Pancreas (tissue), 10 donors: ENCODE data around the gene LRRN2. TPM values are rescaled to one million over a fixed set of nuclear protein-coding genes. Genes with fewer than 3 reads are reported as not detected.

Experiments used
- ATAC-seq, 4 donors: fragments of 200-7000 bp; cut with Tn5 transposase; one replicate each; pipeline versions ENCODE4 v1.8.0 to v1.9.1; 2020; ENCODE audit warnings: mild to moderate bottlenecking in 4 of 4, moderate library complexity in 4 of 4
- DNase-seq, 6 donors: peaks; one replicate each; pipeline ENCODE4 v3.0.0-alpha.2; 2020
- FAIRE-seq: peaks from 2 replicates; lab custom pipeline; 2012; peaks lifted over from hg19 to GRCh38; lab: Jason Lieb, UNC
- H3K27ac ChIP-seq, 4 donors: fragments of 200-600 bp; sonication (generic); 1 replicate in 3 of 4; 2 replicates in 1 of 4; pipeline versions ENCODE4 v1.5.0 to v1.8.0; 2020
- H3K27me3 ChIP-seq, 4 donors: fragments of 200-600 bp; one replicate each; pipeline ENCODE4 v1.8.0; 2021
- H3K36me3 ChIP-seq, 3 donors: fragments of 200-600 bp; sonication (generic) in 1 of 3; one replicate each; pipeline versions ENCODE4 v1.5.0 to v1.8.0; 2020 to 2021
- H3K4me1 ChIP-seq, 3 donors: fragments of 200-600 bp; one replicate each; pipeline ENCODE4 v1.8.0; 2021
- H3K4me3 ChIP-seq, 4 donors: fragments of 200-600 bp; sonication (generic) in 2 of 4; one replicate each; pipeline versions ENCODE4 v1.5.0 to v1.8.0; 2020 to 2021
- H3K9me3 ChIP-seq, 4 donors: fragments of 200-600 bp; one replicate each; pipeline ENCODE4 v1.8.0; 2021
- CTCF ChIP-seq, 4 donors: fragments of 200-600 bp; sonication (generic) in 3 of 4; IDR thresholded peaks; one replicate each; pipeline versions ENCODE4 v1.5.0 to v1.8.0; 2021; ENCODE audit warnings: antibody characterized with exemption in 4 of 4
- WGBS, 2 donors: extraction: QIAGEN DNeasy Blood & Tissue Kit; methylation state at CpG; one replicate each; pipeline ENCODE4 v1.1.7; 2013; 5-methylcytosine and 5-hydroxymethylcytosine counted together
- intact Hi-C, 3 donors: fragments of 100-400 bp; cut with DNase I; formaldehyde crosslinking; loops; one replicate each; pipeline versions ENCODE4 v1.11.1 to v1.14.2; 2022
- polyA plus RNA-seq, 2 donors: library from polyadenylated mRNA; stranded (reverse); fragments of 200-250 nt; gene quantifications; one replicate each; pipeline ENCODE4 v1.2.3, GENCODE V29; 2013
- total RNA-seq, 6 donors: library from RNA; stranded (reverse); fragmentation: NEBNext Ultra II Directional in 4 of 6; extraction: Animal tissue kit (Norgen Biotek cat#: 25700) in 4 of 6; gene quantifications; one replicate each; pipeline versions ENCODE4 v1.2.1 to v1.2.4, GENCODE V29; 2021 to 2023
- donor health status: healthy with polysubstance abuse.
- donor health status: DM: no; HTN: no; CAD: no; lungs with moderate emphysema.
- donor health status: DM: no; HTN: no; CAD: no.
- donor health status: control.
- donor health status: control.
- donor health status: Bipolar disorder and iron deficiency.
- donor health status: DM: yes; HTN: yes; CAD: no.
- donor health status: DM: no; HTN: no; CAD: no.
- donor health status: DM: no; HTN: no; CAD: no.
- donor health status: DM: yes; HTN: yes; CAD: no.

Gene LRRN2
- total and polyA plus RNA-seq, 8 donors: 0.24 to 3.7 (median 0.58) TPM

- no peak for TF ChIP-seq CTCF (IDR thresholded peaks at IDR 0.05)
Measured at GRCh38 chr1:204624631-204625216, 60.8 kb downstream of the LRRN2 start.

GRCh38 chr1:204623894-204624361 lies 61.6 kb downstream of the LRRN2 start:
- no peaks in the 10 kb centered on the region for H3K36me3 ChIP-seq
- 60 to 74% methylated on average over 3 of the region's 3 CpGs for whole genome bisulfite sequencing, 2 donors
- ATAC-seq (no peak), DNase-seq (no peak), FAIRE-seq (no peak)
- no peaks in the 10 kb centered on the region for H3K4me1 ChIP-seq
- H3K27ac ChIP-seq: no peak overlapping the region
- intact Hi-C loops: no loop called here
- no peak overlapping the region for H3K4me3 ChIP-seq
- no peaks in the 10 kb centered on the region for H3K27me3 ChIP-seq
- TF ChIP-seq CTCF (IDR thresholded peaks at IDR 0.05): no peak
- no peaks in the 10 kb centered on the region for H3K9me3 ChIP-seq

More at GRCh38 chr1:204624631-204625216, 60.8 kb downstream of the LRRN2 start:
- Histone ChIP-seq H3K36me3 (no peaks in the 10 kb centered on the region), H3K27me3 (no peaks in the 10 kb centered on the region), H3K4me1 (no peaks in the 10 kb centered on the region), H3K4me3 (no peak overlapping the region), H3K9me3 (no peaks in the 10 kb centered on the region), H3K27ac (no peak overlapping the region)
- DNase-seq (no peak), FAIRE-seq (no peak), ATAC-seq (no peak)
- intact Hi-C loops: no loop called here
- 16 to 23% methylated on average over 11 to 12 of the region's 12 CpGs for WGBS, 2 donors

- H3K4me3 ChIP-seq: no peak overlapping the region
- H3K36me3 ChIP-seq: no peaks in the 10 kb centered on the region
- peak in 3 of 6 donors; percentile 27 to 46 (median 28) for DNase-seq
- intact Hi-C loops: no loop called here
- peak in 3 of 4 donors; percentile 35 to 65 (median 60) for ATAC-seq
- no peak for FAIRE-seq
- H3K4me1 ChIP-seq: no peaks in the 10 kb centered on the region
- WGBS, 2 donors: 61 to 62% methylated on average over 8 of the region's 8 CpGs
- no peaks in the 10 kb centered on the region for H3K27me3 ChIP-seq
- no peak overlapping the region for H3K27ac ChIP-seq
- TF ChIP-seq CTCF (IDR thresholded peaks at IDR 0.05): no peak
- H3K9me3 ChIP-seq: no peaks in the 10 kb centered on the region
Measured at GRCh38 chr1:204623365-204623893, 62.1 kb downstream of the LRRN2 start.

GRCh38 chr1:204621996-204622395 lies 63.5 kb downstream of the LRRN2 start:
- DNase-seq (no peak), ATAC-seq (no peak), FAIRE-seq (no peak)
- intact Hi-C loops: no loop called here
- no peak overlapping the region for H3K4me3 ChIP-seq
- no peaks in the 10 kb centered on the region for H3K27me3 ChIP-seq
- no peaks in the 10 kb centered on the region for H3K4me1 ChIP-seq
- no peak for TF ChIP-seq CTCF (IDR thresholded peaks at IDR 0.05)
- WGBS, 2 donors: 63 to 70% methylated on average over 4 of the region's 4 CpGs
- no peak overlapping the region for H3K27ac ChIP-seq
- H3K9me3 ChIP-seq: no peaks in the 10 kb centered on the region
- no peaks in the 10 kb centered on the region for H3K36me3 ChIP-seq

GRCh38 chr1:204621396-204621795 lies 64.1 kb downstream of the LRRN2 start:
- Histone ChIP-seq H3K9me3 (no peaks in the 10 kb centered on the region), H3K4me1 (no peaks in the 10 kb centered on the region), H3K4me3 (no peak overlapping the region), H3K27me3 (no peaks in the 10 kb centered on the region), H3K36me3 (no peaks in the 10 kb centered on the region), H3K27ac (no peak overlapping the region)
- intact Hi-C loops: no loop called here
- ATAC-seq: peak in 3 of 4 donors; percentile 14 to 65 (median 25)
- TF ChIP-seq CTCF (IDR thresholded peaks at IDR 0.05): no peak
- DNase-seq: no peak
- FAIRE-seq: no peak
- WGBS, 2 donors: 34 to 35% methylated on average over 3 of the region's 3 CpGs
